Breast epithelium (tissue), 4 donors: ENCODE measurements around the gene RELN. TPM values are rescaled to one million over a fixed set of nuclear protein-coding genes. Genes with fewer than 3 reads are reported as not detected.

Source experiments
- DNase-seq, 2 donors: peaks; one replicate each; pipeline ENCODE4 v3.0.0-alpha.2; 2019; ENCODE audit warnings: low spot score in 2 of 2
- H3K27ac ChIP-seq, 2 donors: fragments of 200-600 bp; sonication (generic) in 1 of 2; one replicate each; pipeline ENCODE4 v1.5.1; 2016 to 2019; ENCODE audit warnings: mild to moderate bottlenecking in 1 of 2
- H3K27me3 ChIP-seq, 2 donors: fragments of 200-600 bp; sonication (generic) in 1 of 2; one replicate each; pipeline versions ENCODE4 v1.5.1 to v1.6.0; 2017 to 2019; ENCODE audit warnings: control low read depth in 1 of 2, mild to moderate bottlenecking in 1 of 2
- H3K36me3 ChIP-seq: fragments of 200-600 bp; one replicate; pipeline ENCODE4 v1.5.1; 2019
- H3K4me1 ChIP-seq, 2 donors: fragments of 200-600 bp; sonication (generic); one replicate each; pipeline ENCODE4 v1.5.1; 2016 to 2019; ENCODE audit warnings: control low read depth in 1 of 2
- H3K4me3 ChIP-seq, 3 donors: fragments of 200-600 bp; sonication (generic); 1 replicate in 2 of 3; 2 replicates in 1 of 3; pipeline ENCODE4 v1.5.1; 2016 to 2019; ENCODE audit warnings: mild to moderate bottlenecking in 3 of 3, moderate library complexity in 2 of 3
- H3K9me3 ChIP-seq, 2 donors: fragments of 200-600 bp; sonication (generic) in 1 of 2; one replicate each; pipeline ENCODE4 v1.5.1; 2016 to 2019; ENCODE audit warnings: control low read depth in 1 of 2
- POLR2A ChIP-seq: fragments of 450-650 bp; IDR thresholded peaks from one replicate; pipeline ENCODE4 v1.6.1; 2016; ENCODE audit warnings: antibody characterized with exemption, mild to moderate bottlenecking, moderate library complexity
- POLR2AphosphoS5 ChIP-seq, 3 donors: sonication (generic); formaldehyde crosslinking; IDR thresholded peaks; one replicate each; pipeline ENCODE4 v1.6.1; 2017; ENCODE audit warnings: antibody characterized with exemption in 3 of 3
- intact Hi-C: fragments of 100-400 bp; cut with DNase I; formaldehyde crosslinking; loops from one replicate; pipeline ENCODE4 v1.15.1; 2023; ENCODE audit warnings: low total_unique reads
- total RNA-seq, 3 donors: library from RNA; depleted of rRNA; stranded (reverse); fragments of >200 nt; gene quantifications; one replicate each; pipeline ENCODE4 v1.1.0, GENCODE V29; 2016
- TF ChIP-seq, protein P1 (sequence below), 3 donors: fragments of 450-650 bp; IDR thresholded peaks; one replicate each; pipeline ENCODE4 v1.5.1; 2016 to 2017; ENCODE audit warnings: antibody characterized with exemption in 3 of 3, mild to moderate bottlenecking in 3 of 3, moderate library complexity in 3 of 3

RELN gene
- total RNA-seq, 3 donors from 2014 or later = 3.0 to 9.8 (median 4.5) TPM

DNA sequence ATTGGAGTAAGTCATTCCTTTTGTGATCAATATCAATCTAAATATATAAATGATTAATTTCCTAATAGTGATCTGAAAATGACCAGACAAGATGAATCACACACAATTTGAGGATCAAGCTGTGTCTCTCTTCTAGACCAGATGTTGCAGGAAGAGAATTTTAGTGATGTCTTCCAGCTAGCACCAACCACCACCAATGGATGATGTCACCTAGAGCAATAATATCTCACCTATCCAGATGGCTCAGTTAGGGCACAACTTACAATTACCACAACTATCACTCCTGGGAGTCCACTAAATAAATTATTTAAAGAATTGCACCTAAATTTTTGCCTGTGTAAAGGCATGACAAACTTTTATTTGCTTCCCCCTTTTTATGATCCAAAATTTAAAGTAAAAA, 25.2 kb downstream of the RELN start:
- DNase-seq = no peak
- intact Hi-C loops = no loop called here
- Histone ChIP-seq H3K27me3 (no peaks in the 10 kb centered on the region), H3K9me3 (no peaks in the 10 kb centered on the region), H3K27ac (no peak overlapping the region), H3K36me3 (no peaks in the 10 kb centered on the region), H3K4me3 (no peak overlapping the region), H3K4me1 (no peaks in the 10 kb centered on the region)
- TF ChIP-seq POLR2A = no peak
- TF ChIP-seq, protein P1, sequence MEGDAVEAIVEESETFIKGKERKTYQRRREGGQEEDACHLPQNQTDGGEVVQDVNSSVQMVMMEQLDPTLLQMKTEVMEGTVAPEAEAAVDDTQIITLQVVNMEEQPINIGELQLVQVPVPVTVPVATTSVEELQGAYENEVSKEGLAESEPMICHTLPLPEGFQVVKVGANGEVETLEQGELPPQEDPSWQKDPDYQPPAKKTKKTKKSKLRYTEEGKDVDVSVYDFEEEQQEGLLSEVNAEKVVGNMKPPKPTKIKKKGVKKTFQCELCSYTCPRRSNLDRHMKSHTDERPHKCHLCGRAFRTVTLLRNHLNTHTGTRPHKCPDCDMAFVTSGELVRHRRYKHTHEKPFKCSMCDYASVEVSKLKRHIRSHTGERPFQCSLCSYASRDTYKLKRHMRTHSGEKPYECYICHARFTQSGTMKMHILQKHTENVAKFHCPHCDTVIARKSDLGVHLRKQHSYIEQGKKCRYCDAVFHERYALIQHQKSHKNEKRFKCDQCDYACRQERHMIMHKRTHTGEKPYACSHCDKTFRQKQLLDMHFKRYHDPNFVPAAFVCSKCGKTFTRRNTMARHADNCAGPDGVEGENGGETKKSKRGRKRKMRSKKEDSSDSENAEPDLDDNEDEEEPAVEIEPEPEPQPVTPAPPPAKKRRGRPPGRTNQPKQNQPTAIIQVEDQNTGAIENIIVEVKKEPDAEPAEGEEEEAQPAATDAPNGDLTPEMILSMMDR (IDR thresholded peaks at IDR 0.05) = no peak

DNA sequence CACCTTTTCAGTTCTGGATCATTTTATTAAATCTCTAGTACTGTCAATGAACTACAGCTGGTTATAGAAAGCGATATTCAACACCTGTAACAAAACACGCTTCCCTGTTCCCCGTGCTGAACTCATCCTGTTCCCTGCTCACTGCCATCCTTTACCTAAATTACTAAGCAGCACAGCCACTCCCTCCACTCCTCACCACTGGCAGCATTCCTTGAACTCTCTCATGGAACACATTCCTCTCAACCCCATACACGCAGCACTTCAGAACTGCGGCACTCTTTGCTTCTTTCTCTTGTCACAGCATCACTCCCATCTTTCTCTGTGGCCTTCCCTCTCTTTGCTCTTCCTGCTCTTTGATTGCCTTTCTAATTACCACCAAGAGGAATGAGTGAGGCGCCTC, 27.4 kb downstream of the RELN start:
- H3K9me3 ChIP-seq = no peaks in the 10 kb centered on the region
- no peak overlapping the region for H3K4me3 ChIP-seq
- intact Hi-C loops = no loop called here
- no peaks in the 10 kb centered on the region for H3K27me3 ChIP-seq
- no peak for TF ChIP-seq POLR2AphosphoS5 (IDR thresholded peaks at IDR 0.05)
- TF ChIP-seq POLR2A = no peak
- TF ChIP-seq, protein P1 (IDR thresholded peaks at IDR 0.05) = no peak
- H3K4me1 ChIP-seq = no peaks in the 10 kb centered on the region
- no peak for DNase-seq
- H3K27ac ChIP-seq = no peak overlapping the region
- H3K36me3 ChIP-seq = no peaks in the 10 kb centered on the region

DNA sequence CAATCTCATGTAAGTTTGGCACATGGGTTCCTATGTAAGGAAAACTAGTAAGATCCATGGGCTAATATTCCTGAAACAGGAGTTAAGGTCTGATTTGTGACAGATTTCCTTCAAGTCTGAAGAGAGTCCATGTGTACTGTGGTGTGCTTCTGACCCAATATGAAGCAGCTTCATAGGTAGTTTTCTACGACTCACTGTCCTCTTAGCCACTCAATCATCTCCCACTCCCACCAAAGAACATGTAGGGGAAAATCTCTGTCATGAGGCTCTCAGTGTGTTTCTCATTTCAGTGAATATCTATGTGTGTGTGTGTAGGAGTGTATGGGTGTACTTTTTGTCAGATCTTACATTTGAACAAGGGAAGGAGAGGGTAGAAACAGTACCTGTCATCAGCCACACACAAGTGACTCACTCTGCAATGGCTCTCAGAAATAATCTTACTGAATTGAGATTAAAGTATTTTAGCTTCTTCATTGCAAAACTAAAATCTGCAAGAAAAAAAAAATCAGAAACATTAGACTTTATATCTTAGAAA, 31.1 kb downstream of the RELN start:
- H3K4me3 ChIP-seq = no peak overlapping the region
- TF ChIP-seq POLR2A = no peak
- TF ChIP-seq, protein P1 (IDR thresholded peaks at IDR 0.05) = no peak
- no peak for TF ChIP-seq POLR2AphosphoS5 (IDR thresholded peaks at IDR 0.05)

DNA sequence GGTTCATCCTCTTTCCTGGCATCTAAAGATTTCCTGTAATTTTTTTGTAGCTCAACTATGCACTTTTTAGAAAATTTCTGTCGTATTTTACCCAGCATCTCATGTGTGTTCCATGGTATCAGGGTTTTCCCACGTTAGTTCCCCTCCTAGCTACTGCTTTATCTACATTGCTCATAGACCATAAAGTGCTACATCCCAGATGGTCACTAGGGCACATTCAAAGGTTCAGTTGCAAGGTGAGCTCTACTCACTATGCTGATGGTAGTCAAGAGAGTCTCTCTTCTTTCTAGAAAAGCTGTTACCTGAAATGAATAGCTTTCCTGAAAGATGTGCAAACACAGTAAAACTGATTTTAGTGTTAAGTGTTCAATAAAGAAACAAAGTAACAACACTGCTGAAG, 33.5 kb downstream of the RELN start:
- H3K36me3 ChIP-seq = no peaks in the 10 kb centered on the region
- no peaks in the 10 kb centered on the region for H3K27me3 ChIP-seq
- H3K27ac ChIP-seq = no peak overlapping the region
- H3K4me3 ChIP-seq = no peak overlapping the region
- no peak for DNase-seq
- no peak for TF ChIP-seq POLR2A
- TF ChIP-seq, protein P1 (IDR thresholded peaks at IDR 0.05) = no peak
- no peak for TF ChIP-seq POLR2AphosphoS5 (IDR thresholded peaks at IDR 0.05)
- no peaks in the 10 kb centered on the region for H3K9me3 ChIP-seq
- H3K4me1 ChIP-seq = no peaks in the 10 kb centered on the region
- intact Hi-C loops = no loop called here

More for the DNA sequence above, 31.1 kb downstream of the RELN start:
- H3K36me3 ChIP-seq = no peaks in the 10 kb centered on the region
- no peak for DNase-seq
- H3K4me1 ChIP-seq = no peaks in the 10 kb centered on the region
- no peak overlapping the region for H3K27ac ChIP-seq
- H3K9me3 ChIP-seq = no peaks in the 10 kb centered on the region
- intact Hi-C loops = no loop called here
- H3K27me3 ChIP-seq = no peaks in the 10 kb centered on the region

GRCh38 chr7:103952408-103952807, 37.0 kb downstream of the RELN start:
- H3K36me3 ChIP-seq = no peaks in the 10 kb centered on the region
- H3K4me1 ChIP-seq = no peaks in the 10 kb centered on the region
- intact Hi-C loops = no loop called here
- TF ChIP-seq POLR2A (no peak), POLR2AphosphoS5 (IDR thresholded peaks at IDR 0.05) (no peak)
- H3K27ac ChIP-seq = no peak overlapping the region
- no peak overlapping the region for H3K4me3 ChIP-seq
- H3K27me3 ChIP-seq = no peaks in the 10 kb centered on the region
- no peaks in the 10 kb centered on the region for H3K9me3 ChIP-seq
- no peak for DNase-seq

GRCh38 chr7:103951311-103951710, 38.1 kb downstream of the RELN start:
- intact Hi-C loops = no loop called here
- no peaks in the 10 kb centered on the region for H3K4me1 ChIP-seq
- H3K9me3 ChIP-seq = no peaks in the 10 kb centered on the region
- DNase-seq = no peak
- no peak for TF ChIP-seq POLR2AphosphoS5 (IDR thresholded peaks at IDR 0.05)
- TF ChIP-seq POLR2A = no peak
- TF ChIP-seq, protein P1 (IDR thresholded peaks at IDR 0.05) = no peak
- no peak overlapping the region for H3K4me3 ChIP-seq
- H3K36me3 ChIP-seq = no peaks in the 10 kb centered on the region
- H3K27ac ChIP-seq = no peak overlapping the region
- H3K27me3 ChIP-seq = no peaks in the 10 kb centered on the region
